GM12872 (cell line): ENCODE results near the gene ADAMTS17.

Source experiments
- TF ChIP-seq, protein P1 (sequence below): IDR thresholded peaks from 3 replicates; pipeline ENCODE4 v1.5.1; 2011; ENCODE audit warnings: low read depth, mild to moderate bottlenecking, low read length, moderate library complexity; ENCODE audit not compliant: insufficient read depth

The ADAMTS17 gene

DNA sequence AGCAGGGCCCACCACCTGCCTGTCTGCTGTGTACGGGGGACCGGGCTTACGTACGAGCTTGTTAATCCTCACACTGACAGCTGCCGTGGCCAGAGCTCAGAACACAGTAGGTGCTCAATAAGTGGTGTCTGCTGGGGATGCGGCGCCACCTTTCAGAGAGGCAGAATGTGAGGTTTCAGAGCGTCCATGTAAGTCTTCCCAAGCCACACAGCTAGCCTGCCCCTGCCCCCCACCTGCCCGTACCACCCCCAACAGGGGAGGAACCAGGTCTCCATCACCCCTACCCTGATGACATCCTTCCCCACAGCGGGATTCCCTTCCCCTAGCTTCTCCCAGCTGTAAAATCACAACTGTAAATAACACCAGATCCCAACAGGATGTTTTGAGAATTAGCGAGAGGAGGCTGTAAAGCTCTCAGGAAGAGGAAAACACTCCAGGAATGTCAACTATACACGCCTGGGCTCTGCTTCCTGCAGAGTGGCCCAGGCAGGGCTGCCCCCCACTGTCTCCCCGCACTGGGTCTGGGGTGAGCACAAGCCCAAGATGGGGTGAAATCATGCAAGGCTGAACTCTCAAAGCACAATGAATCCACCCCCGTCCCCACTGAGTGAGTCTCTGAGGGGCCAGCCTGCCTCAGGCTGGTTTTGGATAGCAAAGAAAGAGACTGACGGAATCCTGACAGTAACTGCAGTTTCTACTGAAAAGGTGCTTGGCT, 358.4 kb downstream of the ADAMTS17 start:
- TF ChIP-seq, protein P1, sequence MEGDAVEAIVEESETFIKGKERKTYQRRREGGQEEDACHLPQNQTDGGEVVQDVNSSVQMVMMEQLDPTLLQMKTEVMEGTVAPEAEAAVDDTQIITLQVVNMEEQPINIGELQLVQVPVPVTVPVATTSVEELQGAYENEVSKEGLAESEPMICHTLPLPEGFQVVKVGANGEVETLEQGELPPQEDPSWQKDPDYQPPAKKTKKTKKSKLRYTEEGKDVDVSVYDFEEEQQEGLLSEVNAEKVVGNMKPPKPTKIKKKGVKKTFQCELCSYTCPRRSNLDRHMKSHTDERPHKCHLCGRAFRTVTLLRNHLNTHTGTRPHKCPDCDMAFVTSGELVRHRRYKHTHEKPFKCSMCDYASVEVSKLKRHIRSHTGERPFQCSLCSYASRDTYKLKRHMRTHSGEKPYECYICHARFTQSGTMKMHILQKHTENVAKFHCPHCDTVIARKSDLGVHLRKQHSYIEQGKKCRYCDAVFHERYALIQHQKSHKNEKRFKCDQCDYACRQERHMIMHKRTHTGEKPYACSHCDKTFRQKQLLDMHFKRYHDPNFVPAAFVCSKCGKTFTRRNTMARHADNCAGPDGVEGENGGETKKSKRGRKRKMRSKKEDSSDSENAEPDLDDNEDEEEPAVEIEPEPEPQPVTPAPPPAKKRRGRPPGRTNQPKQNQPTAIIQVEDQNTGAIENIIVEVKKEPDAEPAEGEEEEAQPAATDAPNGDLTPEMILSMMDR, result no peak

DNA sequence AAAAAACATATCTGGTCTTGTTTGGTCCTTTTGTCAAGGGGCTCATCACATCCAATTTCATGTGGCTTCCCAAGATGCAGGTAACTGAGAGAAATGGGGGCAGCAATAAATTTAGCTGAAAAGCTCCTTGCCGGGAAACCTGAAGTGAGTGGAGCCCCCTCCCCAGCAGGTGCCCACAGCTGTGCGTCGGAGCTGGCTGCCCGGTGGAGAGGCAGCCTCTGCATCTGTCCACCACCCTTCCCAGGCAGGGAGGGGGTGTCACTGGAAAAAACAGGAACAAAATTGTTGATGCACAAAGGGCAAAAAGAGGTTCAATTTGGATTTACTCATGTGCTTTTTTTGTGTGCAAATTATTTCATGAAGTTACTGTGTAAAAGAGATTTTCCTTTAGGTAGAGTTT, 359.1 kb downstream of the ADAMTS17 start:
- TF ChIP-seq, protein P1, result no peak

DNA sequence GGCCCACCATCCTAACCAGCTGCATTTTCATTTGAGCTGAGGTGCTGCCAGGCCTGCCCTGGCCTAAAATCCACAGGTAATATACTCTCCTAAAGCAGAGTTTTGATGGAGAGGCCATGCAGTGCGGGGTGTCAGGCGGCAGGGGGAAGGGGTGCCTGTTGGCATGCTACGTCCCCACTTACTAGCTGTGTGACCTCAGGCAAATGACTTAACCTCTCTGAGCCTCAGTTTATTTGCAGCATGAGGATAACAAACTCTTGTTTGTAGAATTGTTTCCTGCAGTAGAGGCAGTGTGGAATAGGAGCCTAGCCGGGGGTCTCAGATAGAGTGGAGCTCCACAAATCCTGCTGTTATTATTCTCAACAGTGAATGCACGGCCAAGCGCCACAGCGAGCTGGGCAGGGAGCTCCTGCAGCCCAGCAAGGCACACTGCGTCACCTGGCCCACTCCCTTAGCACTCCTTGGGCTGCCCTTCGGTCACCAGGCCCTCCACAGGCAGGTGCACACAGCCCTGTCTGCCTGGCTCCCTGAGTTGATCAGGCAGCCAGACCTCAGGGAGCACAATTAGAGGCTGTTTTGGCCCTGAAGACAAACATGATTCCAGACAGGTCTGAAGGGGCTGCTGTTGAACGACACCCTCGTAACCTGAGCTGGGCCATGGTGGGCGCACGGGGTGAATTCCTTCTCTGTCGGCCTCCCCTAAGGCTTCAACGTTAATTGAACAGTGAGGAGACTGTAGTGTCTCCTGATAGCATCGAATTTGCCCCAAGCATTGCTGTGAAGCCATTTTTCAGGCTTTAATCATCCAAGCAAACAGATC, 359.7 kb downstream of the ADAMTS17 start:
- TF ChIP-seq, protein P1, result no peak

DNA sequence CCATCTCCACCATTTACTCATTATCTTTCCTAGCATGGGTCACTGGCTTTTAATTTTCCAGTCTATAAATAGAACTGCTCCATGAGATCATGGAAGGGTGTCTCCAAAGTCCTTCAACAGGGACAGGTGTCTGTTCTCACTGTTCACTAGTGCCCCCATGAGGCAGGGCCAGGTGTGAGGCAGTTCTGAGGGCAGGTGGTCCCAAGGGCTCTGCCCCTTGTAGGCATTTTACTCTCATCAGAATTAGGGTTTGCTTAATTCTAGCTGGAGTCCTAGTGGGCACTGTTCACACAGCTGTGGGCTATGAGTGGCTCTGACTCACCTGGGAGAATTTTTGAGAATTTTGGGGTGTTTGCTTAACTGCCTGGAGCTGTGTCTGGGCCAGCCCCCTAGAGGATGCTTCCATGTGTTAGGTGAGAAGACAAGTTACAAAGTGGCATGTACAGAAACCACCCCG, 360.6 kb downstream of the ADAMTS17 start:
- TF ChIP-seq, protein P1, result peak; percentile 3; the same call in 2 of the 3 replicates

GRCh38 chr15:99980752-99981151, 361.0 kb downstream of the ADAMTS17 start:
- TF ChIP-seq, protein P1, result no peak

DNA sequence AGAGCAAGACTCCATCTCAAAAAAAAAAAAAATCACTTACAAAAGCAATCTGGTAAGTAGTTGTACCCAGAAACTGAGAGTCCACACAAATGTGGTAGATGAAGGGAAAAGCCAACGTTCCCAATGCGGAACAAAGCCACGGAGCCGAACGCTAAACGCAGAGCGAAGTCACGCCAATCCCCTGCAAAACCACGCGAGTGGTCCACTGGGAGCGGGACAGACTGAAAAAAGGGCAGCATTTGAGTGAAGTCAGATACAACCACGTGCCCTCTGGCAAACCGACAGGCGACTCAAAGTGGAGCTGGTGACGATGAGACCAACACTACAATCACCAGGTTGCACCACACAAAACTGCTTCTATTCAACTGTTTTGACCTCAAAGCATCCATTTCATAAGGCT, 362.4 kb downstream of the ADAMTS17 start:
- TF ChIP-seq, protein P1, result no peak

DNA sequence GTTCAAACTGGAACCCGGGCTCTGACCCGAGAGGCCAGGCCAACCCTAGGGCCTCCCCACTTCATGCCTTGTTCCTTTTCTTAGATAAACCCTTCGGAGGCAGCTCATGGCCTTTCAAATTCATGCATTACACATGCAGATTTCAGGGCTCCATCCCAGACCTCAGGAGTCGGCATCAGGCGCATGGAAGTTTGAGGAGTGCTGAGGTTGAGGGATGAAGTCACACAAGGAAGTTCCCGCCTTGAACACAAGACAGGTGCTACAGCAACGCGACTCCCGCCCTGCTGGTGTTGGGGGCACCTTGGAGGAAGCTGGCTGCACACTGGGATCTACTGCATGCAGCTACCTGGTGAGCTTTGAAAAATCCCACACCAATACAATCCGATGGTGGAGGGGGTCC, 363.3 kb downstream of the ADAMTS17 start:
- TF ChIP-seq, protein P1, result no peak
